Fibroblast of upper back skin (primary cell): Measurements from ENCODE around the gene FLYWCH2.

Source experiments
- DNase-seq: peaks from one replicate; pipeline ENCODE4 v3.0.0-alpha.2; 2013

Gene FLYWCH2

GRCh38 chr16:2882650-2883457, at the start of gene FLYWCH2:
Gene FLYWCH2 (plus strand): TSS chr16:2883215. CDS start chr16:2896450, 13,235 bp downstream.
- peak; percentile 99 for DNase-seq

- DNase-seq = no peak
Measured at GRCh38 chr16:2833776-2834175, 49.2 kb upstream of the FLYWCH2 start.

GRCh38 chr16:2834968-2835367, 48.0 kb upstream of the FLYWCH2 start:
- DNase-seq = no peak

- peak; percentile 100 for DNase-seq
Measured at GRCh38 chr16:2835638-2836493, 47.1 kb upstream of the FLYWCH2 start.

- peak; percentile 13 for DNase-seq
Measured at GRCh38 chr16:2836646-2837508, 46.1 kb upstream of the FLYWCH2 start.

- DNase-seq = peak; percentile 82
Measured at GRCh38 chr16:2838928-2839327, 44.1 kb upstream of the FLYWCH2 start.

GRCh38 chr16:2839650-2840450, 43.2 kb upstream of the FLYWCH2 start:
- DNase-seq = no peak

GRCh38 chr16:2840914-2841313, 42.1 kb upstream of the FLYWCH2 start:
- no peak for DNase-seq

- no peak for DNase-seq
Measured at GRCh38 chr16:2841606-2842339, 41.2 kb upstream of the FLYWCH2 start.

- DNase-seq = peak; percentile 45
Measured at GRCh38 chr16:2842340-2843000, 40.5 kb upstream of the FLYWCH2 start.

- DNase-seq = no peak
Measured at GRCh38 chr16:2843526-2843925, 39.5 kb upstream of the FLYWCH2 start.

- DNase-seq = no peak
Measured at GRCh38 chr16:2845116-2845515, 37.9 kb upstream of the FLYWCH2 start.

GRCh38 chr16:2846511-2847310, 36.3 kb upstream of the FLYWCH2 start:
- peak; percentile 66 for DNase-seq

GRCh38 chr16:2848933-2849725, 33.9 kb upstream of the FLYWCH2 start:
- no peak for DNase-seq

GRCh38 chr16:2852003-2852730, 30.8 kb upstream of the FLYWCH2 start:
- DNase-seq = no peak

GRCh38 chr16:2852731-2853507, 30.1 kb upstream of the FLYWCH2 start:
- DNase-seq = no peak

GRCh38 chr16:2853531-2854073, 29.4 kb upstream of the FLYWCH2 start:
- no peak for DNase-seq
